Stimulated activated CD8-positive, alpha-beta memory T cell treated with anti-CD3 and anti-CD28 coated beads, Interleukin-15, amount 100 ng/mL, for 48 hours (primary cell): ENCODE results near the gene PSME3.

Experiments used
- DNase-seq, 2 donors: peaks; one replicate each; pipeline ENCODE4 v3.0.0-alpha.2; 2020; ENCODE audit warnings: low read depth in 2 of 2

The PSME3 gene, protein sequence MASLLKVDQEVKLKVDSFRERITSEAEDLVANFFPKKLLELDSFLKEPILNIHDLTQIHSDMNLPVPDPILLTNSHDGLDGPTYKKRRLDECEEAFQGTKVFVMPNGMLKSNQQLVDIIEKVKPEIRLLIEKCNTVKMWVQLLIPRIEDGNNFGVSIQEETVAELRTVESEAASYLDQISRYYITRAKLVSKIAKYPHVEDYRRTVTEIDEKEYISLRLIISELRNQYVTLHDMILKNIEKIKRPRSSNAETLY

DNA sequence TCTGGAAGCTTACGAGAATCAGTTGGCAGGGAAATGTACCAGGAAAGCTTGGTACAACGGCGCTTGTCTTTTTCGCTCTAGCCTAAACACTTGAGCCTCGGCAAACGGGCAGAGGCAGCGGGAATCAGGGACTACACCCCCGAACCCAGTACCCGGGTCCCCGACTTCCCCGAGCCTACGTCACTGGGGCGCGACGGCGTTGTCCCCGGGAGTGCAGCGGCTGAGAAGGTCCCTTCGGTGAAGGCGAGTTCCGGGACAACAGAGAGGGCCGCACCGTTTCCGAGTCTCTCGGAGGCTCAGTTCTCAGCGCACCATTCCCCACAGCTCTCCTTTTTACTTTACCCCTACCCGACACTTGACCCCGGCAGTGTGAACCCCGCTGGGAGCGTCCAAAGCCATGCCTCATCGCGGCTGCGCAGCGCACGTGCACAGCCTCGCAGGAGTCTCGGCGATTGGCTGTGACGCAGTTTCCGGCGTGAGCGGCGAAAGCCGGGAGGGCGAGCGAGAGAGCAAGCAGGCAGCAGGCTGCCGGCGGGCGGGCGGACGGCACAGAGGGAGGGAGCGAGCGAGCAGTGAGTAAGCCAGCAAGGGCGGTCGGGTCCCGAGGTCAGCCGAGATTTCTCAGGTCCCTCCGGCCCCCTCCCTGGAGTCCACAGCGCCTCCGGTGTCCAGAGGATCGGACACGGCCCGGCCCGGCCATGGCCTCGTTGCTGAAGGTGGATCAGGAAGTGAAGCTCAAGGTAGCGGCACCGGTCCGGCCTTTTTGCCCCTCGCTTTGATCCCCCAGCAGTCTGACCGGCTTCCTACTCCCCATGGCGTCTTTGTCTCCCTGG is at the start of gene PSME3:
Gene PSME3 (plus strand): TSS at position 464 of the 833 bp plus-strand sequence. CDS start 235 bp downstream, at position 699.
- DNase-seq, result peak; percentile 85 to 88

DNA sequence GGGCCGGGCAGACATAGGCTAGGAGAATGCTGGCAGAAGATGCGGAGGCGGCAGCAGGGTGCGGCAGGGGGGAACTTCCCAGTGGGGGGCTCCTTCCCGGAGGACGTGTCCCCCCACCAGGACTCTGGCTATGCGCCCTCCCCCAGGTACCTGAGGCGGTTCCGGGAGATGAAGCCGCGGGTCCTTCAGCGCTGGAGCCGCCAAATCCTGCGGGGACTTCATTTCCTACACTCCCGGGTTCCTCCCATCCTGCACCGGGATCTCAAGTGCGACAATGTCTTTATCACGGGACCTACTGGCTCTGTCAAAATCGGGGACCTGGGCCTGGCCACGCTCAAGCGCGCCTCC is 49.4 kb upstream of the PSME3 start:
- DNase-seq, result no peak

DNA sequence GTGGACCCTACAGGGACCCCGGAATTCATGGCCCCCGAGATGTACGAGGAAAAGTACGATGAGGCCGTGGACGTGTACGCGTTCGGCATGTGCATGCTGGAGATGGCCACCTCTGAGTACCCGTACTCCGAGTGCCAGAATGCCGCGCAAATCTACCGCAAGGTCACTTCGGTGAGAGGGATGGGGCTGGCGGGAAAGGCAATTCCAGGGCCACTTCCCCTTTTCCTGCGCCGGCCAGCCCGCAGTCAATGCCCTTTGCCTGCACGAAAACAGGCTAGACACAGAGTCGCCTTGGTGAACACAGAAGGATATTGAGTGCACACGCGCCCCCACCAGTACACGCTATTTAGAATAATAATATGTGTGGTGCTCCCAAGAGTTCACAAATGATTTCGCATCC is 48.8 kb upstream of the PSME3 start:
- no peak for DNase-seq

DNA sequence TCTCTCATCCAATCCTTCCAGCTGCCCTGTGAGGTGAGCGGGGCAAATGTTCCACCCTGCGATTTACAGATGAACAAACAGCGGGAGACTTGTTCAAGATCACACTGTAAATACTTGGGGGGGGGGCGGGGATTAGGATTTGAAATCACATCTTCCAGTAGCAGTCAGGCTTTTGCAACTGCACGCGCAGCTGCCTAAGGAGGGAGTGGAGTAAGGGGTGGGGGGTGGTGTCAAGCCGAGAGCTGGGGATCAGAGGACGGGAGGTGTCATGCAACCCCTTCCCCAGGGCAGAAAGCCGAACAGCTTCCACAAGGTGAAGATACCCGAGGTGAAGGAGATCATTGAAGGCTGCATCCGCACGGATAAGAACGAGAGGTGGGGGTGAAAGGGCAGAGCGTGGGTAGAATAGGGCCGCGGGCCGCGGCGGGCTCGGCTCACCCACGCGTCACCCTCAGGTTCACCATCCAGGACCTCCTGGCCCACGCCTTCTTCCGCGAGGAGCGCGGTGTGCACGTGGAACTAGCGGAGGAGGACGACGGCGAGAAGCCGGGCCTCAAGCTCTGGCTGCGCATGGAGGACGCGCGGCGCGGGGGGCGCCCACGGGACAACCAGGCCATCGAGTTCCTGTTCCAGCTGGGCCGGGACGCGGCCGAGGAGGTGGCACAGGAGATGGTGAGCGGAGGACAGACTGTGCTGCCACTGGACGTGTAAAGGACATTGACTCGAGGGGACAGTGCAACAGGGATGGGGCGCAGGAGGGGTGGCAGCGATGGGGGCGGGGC is 48.2 kb upstream of the PSME3 start:
- DNase-seq, result no peak

DNA sequence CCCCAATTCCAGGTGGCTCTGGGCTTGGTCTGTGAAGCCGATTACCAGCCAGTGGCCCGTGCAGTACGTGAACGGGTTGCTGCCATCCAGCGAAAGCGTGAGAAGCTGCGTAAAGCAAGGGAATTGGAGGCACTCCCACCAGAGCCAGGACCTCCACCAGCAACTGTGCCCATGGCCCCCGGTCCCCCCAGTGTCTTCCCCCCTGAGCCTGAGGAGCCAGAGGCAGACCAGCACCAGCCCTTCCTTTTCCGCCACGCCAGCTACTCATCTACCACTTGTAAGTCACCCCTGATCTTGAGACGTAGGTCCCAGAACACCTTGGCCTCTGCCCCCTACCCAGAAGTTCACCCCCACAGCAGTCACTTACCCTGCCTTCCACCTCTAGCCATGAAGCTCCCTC is 45.9 kb upstream of the PSME3 start:
- no peak for DNase-seq

DNA sequence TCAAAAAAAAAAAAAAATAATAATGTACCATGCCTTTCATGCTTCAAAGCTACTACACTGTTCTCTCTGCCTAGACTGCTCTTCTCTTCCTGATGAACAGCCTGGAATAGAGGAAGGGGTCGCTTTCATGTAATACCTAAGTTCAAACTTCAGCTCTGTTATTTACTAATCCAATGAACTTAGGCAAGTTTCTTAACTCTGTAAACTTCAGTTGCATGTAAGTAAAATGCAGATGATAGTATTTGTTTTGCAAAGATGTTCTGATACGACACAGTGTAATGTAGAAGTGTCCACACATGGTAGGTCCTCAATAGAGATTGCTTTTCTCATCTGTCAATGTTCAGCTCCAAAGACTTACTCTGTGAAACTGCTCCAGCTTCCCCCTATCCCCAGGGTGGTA is 41.2 kb upstream of the PSME3 start:
- DNase-seq, result no peak

DNA sequence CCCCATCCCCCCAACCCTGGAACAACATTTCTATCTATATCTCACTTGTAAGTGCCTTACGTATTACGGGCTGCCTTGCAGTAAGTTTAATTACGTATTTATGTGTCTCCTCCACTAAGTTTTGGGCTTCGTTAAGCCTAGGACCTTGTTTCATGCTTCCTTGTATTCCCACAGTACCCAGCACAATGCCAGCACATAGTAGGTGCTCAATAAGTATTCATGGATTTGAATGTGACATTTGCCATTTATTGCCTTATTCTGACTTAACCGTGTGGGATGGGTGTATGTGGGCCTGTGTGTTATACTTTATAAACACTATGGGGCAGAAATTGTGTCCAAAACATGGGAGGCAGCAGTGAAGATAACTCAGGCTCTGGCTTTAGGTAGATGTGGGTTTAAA is 40.7 kb upstream of the PSME3 start:
- no peak for DNase-seq

DNA sequence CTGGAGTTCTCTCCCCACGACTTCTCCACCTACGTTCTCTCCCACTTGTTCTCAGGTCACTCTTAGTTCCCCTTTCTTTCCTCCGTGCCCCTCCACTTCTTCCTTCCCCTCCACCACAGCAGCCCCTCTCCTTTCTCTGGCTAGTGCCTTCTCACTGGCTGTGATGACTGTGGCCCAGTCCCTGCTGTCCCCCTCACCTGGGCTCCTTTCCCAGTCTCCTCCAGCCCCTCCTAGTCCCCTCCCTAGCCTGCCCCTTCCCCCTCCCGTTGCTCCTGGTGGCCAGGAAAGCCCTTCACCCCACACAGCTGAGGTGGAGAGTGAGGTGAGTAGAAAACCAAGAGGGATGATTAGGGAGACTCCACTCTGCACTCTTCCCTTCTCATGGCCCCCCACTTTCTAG is 38.1 kb upstream of the PSME3 start:
- no peak for DNase-seq

DNA sequence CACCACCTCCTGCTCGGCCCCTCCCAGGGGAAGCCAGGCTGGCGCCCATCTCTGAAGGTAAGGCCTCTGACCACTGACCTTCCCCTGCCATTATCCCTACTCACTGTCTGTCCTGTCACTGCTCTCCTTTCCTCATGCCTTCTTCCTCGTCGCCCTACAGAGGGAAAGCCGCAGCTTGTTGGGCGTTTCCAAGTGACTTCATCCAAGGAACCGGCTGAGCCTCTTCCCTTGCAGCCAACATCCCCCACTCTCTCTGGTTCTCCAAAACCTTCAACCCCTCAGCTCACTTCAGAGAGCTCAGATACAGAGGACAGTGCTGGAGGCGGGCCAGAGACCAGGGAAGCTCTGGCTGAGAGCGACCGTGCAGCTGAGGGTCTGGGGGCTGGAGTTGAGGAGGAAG is 37.7 kb upstream of the PSME3 start:
- DNase-seq, result no peak

DNA sequence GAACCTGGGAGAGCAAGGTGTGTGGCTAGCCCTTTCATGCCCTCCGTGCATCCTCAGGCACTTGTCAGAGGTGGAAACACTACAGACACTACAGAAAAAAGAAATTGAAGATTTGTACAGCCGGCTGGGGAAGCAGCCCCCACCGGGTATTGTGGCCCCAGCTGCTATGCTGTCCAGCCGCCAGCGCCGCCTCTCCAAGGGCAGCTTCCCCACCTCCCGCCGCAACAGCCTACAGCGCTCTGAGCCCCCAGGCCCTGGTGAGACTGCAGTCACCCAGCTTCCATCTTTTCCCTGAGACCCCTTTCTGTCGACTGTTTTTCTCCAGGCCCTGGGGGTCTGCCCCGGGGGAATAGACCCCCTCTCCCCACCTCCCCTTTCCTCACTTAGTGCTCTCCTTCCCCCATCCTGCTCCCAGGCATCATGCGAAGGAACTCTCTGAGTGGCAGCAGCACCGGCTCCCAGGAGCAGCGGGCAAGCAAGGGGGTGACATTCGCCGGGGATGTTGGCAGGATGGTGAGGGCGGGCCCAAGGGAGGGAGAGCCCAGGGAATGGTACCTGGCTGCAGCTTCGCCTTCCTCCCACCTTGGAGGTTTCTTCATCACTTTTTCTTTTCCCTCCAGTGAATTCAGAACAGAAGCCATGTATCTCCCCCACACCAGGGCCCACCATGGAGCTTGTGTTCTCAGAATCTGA is 37.0 kb upstream of the PSME3 start:
- no peak for DNase-seq

DNA sequence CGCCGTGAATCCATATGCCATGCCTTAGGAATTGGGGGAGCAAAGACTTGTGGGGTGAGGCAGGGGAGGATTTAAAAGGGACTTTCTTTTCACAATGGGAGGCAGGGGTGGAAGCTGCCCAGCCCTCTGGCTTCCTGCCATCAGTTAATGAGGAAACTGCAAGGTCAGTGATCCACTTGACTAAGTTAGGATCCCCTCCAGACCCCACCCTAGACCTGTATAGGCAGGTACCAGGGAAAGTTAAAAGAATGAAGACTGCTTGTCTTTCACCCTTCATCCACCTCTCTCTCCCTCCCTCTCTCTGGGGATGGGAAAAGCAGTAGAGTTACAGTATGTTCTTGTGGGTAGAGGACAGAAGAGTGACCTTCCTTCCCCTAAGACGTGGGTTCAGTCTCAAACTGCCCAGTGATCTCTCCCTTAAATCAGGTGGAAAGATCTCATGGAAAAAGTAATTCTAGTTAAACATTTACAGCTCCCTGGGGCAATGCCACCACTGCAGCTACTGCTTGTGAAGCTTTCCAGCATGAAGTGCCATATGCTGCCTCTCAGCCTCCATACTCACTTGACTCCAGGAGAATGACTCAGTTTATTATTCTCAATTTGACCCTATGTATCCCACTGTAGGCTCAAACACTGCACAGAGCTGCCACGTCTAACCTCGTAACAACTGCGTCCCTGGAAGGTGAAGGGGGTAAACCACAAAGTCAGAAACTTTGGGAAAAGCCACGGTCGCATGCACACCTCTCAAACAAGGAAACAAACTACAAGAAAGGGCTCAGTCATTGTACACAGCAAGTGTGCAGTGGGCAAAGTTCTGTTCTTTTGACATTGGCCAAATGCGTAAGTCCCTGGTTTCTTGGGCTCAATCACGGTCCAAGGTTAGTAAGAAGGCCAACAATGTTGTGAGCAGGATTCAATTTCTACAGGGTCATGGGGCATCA is 35.9 kb upstream of the PSME3 start:
- DNase-seq, result no peak

DNA sequence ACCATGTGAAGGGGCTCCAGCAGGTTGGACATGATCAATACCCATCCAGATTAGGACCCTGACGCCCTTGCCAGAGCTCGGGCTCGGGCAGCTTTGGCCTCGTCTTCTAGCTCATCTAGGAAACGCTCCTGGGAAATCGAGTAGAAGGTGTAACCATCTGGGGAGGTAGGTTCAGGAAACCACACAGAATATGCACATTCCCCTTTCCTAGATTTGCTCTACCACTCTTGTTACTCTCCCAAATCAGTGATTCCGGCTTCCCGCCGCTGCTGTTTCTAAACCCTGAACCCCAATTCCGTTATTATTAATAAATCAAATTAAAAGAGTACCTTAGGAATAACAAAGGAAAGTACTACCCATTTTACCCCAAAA is 35.2 kb upstream of the PSME3 start:
- no peak for DNase-seq

DNA sequence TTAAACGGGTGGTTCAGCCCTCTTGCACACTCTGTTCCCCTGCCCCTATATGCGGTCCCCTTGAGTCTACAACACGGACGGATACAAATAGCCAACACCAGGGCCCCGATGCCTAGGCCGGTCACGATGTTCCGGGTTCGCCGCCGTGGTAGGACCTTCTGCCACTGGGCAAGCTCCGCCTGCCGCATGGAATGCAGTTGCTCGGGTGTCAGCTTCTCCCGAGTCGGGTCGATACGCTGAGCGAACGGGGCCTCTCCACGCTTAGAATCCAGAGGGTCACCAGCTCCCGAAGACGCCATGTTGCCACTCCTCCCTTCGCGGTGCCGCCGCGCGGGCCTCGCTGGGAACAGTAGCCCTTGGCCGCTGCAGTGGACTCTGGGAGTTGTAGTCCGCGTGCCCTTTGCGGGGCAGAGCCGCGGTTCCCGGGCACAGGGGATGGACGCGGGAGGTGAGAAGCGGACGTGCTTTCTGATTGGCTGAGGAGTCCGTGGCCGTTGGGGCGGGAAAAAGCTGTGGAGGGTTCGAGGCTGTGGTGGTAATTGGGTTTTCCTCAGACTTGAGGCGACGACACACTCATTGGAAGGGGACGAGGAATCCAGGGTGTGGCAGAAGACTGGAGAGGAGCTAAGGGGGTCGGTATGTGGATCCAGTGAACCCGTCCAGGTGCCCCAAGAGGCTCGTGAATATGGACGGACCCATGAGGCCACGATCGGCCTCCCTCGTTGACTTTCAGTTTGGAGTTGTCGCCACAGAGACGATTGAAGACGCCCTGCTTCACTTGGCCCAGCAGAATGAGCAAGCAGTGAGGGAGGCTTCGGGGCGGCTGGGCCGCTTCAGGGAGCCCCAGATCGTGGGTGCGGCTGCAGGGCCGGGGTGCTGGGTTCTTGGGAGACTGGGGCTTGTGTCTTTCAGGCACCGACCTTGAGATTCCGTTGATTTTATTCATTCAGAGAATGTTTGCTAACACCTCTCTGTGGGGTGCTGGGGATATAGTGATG is 34.5 kb upstream of the PSME3 start, which contains the start of the genes CNTD1 and COA3:
Gene CNTD1 (plus strand): TSS at position 479 of the 998 bp plus-strand sequence. CDS start 207 bp downstream, at position 686.
Gene COA3 (minus strand): TSS at position 322 of the 998 bp plus-strand sequence. CDS start 23 bp downstream, at position 299.
- peak; percentile 74 to 79 for DNase-seq

DNA sequence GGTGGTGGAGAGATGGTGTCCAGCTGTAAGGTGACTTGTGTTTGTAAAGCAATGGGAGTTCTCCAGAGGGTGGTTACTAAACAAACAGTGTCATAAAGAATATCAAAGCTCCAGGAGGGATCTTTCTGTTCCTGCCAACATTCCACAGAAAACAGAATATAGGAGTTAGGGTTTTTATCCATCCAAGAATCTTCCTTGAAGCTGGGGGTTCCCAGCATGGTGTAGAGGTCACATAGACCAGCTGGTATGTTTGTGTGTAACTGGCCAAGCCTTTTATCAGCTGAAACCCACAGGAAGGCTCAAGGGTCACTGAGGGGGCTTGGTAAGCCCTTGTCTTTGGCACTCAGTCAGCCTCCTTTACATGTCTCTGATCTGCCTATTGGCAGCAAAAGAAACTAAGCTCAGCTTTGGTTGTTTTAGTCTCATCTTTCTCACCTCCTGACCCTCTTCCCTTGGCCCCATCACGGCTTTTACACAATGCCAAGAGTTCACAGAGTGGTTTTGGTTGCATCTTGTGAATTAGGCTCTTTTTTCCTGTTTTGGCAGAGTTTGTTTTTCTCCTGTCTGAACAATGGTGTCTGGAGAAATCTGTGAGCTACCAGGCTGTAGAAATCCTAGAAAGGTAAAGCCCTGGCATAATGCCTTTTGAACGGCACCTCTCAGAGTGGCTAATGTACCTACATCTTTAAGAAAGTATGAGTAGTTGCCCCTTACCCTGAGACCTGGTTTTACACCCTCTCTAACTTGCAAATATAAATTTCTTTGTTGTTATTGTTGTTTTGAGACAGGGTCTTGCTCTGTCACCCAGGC is 29.9 kb upstream of the PSME3 start:
- no peak for DNase-seq

DNA sequence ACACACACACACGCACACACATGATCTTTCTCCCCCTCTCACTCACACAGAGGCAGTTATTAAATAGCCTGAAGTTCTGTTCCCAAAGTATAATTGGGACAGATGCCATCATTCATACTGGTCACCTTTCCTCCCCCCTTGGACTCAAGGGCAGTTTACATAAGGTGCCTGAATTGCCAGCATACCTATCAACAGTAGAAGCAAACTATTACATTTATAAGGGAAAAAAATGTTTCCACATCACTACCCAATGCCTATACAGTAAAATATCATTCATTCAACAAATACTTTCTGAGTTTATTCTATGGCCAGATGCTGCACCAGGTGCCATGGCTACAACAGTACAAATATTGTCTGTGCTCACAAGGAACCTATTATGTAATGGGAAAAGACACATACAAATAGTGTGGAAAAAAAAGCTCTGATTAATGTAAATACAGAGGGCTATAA is 28.3 kb upstream of the PSME3 start:
- no peak for DNase-seq

DNA sequence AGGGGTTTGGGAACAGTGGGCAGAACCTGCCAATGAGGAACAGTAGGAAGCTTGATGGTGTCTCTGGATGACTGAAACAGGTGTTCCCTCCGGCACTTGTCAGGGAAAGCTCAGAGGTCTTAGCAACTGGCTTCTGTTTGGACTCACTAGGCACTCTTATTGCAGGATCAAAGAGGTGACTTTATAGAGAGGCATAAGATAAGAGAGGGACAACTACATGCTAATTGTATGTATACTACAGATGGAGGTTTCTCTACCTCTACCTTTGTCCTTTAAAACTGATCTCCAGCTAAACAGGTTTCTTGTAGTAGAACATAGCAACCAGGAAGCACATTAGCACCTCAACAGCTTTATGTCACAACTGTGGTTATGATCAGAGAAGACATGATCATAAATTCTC is 26.9 kb upstream of the PSME3 start:
- no peak for DNase-seq

DNA sequence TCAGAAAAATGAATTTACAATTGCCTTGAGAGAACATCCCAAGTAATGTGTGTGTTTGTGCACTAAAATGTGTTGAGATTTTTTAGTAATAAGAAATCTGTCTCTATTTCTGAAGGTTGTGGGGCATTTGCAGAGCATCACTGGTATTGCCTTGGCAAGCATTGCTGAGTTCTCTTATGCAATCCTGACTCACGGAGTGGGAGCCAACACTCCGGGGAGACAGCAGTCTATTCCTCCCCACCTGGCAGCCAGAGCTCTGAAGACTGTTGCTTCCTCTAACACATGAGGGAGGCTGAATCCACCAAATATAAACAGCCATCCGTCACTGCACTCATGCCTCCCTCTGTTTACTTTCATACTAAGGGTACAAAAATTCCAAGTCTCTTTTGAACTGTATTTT is 23.9 kb upstream of the PSME3 start:
- DNase-seq, result no peak

DNA sequence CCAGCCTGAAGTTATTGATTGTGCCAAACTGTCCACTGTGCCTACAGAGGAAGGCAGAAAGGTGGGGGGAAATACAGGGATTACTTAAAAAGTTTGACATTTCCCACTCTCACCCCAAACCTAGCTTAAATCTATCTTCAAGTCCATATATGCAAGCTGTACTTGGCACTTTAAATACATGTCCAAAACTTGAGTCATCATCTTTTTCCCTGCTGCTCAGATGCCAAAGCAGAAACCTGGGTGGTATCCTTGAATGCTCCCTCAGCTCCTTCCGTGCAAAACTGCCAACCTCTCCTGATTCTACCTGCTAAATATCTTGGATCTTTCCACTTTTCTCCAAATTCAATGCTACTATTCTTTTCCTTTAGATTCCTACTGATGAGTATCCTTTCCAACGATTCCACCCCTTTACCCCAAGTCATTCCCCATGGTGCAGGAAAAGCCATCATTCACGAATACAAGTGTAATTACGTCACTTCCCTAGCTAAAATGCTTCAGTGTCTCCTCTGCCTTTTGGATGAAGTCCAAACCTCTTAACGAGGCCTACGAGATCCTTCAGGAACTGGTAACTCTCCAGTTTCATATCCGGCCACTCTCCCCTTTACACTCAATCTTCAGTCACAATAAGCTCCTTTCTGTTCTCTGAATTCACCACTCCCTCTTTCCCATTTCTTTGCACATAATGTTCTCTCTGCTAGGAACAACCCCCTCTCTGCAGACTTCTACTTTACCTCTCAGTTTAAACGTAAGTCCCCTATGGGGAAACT is 18.4 kb upstream of the PSME3 start:
- no peak for DNase-seq
